GM12892 (cell line): Measurements from ENCODE around the gene ABLIM3.

ENCODE experiments used
- POLR2A ChIP-seq: IDR thresholded peaks from 2 replicates; pipeline ENCODE4 v1.6.1; 2011; ENCODE audit warnings: low read depth, low read length, control low read depth
- POLR2AphosphoS5 ChIP-seq: IDR thresholded peaks from 2 replicates; pipeline ENCODE4 v1.6.1; 2011; ENCODE audit warnings: low read depth, low read length, control low read depth
- TAF1 ChIP-seq: IDR thresholded peaks from 2 replicates; pipeline ENCODE4 v1.6.1; 2011; ENCODE audit warnings: low read depth, mild to moderate bottlenecking, control low read depth, low read length, borderline replicate concordance

DNA sequence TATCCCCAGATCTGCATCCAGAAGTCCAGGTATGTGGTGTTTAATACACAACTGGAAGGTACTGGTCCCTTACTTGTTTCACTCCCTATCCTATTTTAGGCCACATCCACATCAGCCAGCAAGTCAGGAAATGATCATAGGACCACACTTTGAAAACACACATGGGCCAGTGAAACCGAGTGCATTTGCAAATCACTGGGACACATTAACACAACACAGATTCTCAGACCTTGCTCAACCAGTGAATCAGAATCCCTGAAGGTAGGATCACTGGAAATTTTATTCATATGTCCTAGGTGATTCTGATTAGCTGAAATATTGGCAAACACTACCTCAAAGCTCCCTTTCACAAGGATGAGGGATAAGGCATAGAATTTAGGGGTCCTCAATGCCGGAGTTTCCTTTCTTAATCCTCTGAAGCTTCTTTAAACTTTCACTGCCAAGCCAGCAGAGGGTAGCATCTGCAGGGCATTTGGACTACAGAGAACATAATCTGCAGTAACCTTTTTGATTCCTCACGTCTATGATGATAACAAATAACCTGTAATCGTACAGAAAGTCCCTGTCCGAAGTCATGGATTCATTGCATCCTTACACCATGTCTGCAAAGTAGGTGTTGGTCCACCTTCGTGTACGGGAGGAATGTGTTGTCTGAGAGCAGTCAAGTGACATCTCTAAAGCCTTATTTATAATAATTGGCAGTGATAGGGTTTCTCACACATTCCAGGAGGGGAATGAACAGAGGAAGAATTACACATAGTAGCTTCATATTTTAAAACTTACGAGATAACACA is 11.0 kb upstream of the ABLIM3 start:
- TF ChIP-seq POLR2AphosphoS5 (no peak), POLR2A (no peak), TAF1 (no peak)
